ENCODE measurements around the gene LRG1. TPM values are rescaled to one million over a fixed set of nuclear protein-coding genes. Genes with fewer than 3 reads are reported as not detected.
"Not testable (repeated sequence)": the region's sequence is repeated elsewhere in the genome, so short reads cannot be mapped to it uniquely, and the experiment has no call there.

The LRG1 gene
- total RNA-seq, 1 donor from 2014 or later = 0.25 TPM

DNA sequence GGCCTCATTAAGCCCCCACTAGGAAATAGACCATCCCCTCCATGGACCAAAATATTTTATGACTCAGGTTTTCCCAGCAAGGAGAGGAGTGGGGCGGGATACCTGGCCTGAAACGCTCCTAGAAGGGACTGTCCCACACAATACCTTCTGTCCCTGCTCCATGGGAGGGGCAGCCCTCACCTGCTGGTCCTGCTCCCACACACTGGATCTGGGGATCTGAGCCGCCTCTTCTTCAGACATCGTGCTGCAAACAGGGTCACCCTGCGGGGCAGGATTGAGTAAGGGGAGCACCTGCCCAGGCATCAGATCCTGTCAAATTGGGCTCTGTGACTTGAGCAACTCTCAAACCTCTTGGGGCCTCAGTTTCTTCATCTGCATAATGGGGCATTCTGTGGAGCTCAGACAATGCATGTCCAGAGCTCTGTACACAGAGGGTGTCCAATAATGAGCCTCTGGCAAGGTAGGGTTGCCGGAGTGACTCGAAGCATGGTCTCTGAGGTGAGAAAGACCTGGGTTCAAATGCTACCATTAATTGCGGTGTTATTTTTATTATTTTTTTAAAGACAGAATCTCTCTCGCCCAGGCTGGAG is 5.9 kb downstream of the LRG1 start:
- H3K27me3 ChIP-seq (ENCODE audit: control insufficient read depth, insufficient read depth, low read length) = peaks cover 29% of the 10 kb centered on the region
- TF ChIP-seq, protein P1, sequence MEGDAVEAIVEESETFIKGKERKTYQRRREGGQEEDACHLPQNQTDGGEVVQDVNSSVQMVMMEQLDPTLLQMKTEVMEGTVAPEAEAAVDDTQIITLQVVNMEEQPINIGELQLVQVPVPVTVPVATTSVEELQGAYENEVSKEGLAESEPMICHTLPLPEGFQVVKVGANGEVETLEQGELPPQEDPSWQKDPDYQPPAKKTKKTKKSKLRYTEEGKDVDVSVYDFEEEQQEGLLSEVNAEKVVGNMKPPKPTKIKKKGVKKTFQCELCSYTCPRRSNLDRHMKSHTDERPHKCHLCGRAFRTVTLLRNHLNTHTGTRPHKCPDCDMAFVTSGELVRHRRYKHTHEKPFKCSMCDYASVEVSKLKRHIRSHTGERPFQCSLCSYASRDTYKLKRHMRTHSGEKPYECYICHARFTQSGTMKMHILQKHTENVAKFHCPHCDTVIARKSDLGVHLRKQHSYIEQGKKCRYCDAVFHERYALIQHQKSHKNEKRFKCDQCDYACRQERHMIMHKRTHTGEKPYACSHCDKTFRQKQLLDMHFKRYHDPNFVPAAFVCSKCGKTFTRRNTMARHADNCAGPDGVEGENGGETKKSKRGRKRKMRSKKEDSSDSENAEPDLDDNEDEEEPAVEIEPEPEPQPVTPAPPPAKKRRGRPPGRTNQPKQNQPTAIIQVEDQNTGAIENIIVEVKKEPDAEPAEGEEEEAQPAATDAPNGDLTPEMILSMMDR (IDR thresholded peaks at IDR 0.05; ENCODE audit: insufficient read depth, low read length, poor library complexity, severe bottlenecking) = no peak
- no peak for DNase-seq (ENCODE audit: low read depth)

DNA sequence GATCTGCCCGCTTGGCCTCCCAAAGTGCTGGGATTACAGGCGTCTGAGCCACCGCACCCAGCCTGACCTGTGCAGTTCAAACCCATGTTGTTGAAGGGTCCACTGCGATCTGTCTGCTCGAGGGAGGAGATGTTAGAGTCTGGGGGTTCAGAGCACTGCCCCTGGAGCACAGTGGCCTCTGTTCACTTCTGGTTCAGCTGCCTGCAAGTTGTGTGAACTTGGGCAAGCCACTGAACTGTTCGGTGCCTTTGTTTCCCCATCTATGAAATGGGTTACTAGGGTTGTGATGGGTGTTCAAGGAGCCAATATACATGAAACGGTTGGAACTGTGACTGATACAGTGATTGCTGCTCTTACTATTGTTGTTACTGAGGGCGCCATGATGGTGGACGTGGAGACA is 6.5 kb downstream of the LRG1 start:
- H3K4me3 ChIP-seq (ENCODE audit: low read depth, low read length) = no peak overlapping the region
- DNase-seq (ENCODE audit: low read depth) = no peak
- TF ChIP-seq, protein P1 (IDR thresholded peaks at IDR 0.05; ENCODE audit: insufficient read depth, low read length, poor library complexity, severe bottlenecking) = no peak
- peaks cover 27% of the 10 kb centered on the region for H3K27me3 ChIP-seq (ENCODE audit: control insufficient read depth, insufficient read depth, low read length)
- no peaks in the 10 kb centered on the region for H3K36me3 ChIP-seq (ENCODE audit: control insufficient read depth, insufficient read depth, low read length)

More for the DNA sequence above, 5.9 kb downstream of the LRG1 start:
- Histone ChIP-seq H3K4me3 (ENCODE audit: low read depth, low read length) (no peak overlapping the region), H3K36me3 (ENCODE audit: control insufficient read depth, insufficient read depth, low read length) (no peaks in the 10 kb centered on the region)

DNA sequence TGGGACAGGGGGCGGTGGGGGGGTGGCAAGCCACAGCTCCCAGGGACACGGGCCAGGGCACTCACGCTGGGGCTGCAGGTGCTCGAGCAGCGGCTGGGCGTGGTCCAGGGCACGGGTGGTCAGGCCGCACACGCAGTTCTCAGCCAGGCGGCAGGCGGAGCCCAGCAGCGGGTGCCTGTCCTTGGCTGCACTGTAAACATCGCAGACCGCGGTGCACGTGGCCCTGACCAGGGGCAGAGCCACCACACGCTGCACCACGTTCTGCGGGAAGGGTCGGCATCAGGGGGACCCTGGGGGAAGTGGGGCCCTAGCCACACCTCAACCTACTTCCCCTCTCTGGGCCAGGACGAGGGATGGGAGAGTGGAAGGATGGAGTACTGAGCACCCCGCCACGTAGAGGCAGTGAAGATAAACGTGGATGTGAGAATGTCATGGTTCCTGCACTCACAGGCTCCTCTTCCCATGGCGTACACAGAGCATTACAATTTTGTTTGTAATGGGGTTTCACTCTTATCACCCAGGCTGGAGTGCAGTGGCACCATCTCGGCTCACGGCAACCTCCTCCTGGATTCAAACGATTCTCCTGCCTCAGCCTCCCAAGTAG is 8.2 kb downstream of the LRG1 start:
- no peak overlapping the region for H3K4me3 ChIP-seq (ENCODE audit: low read depth, low read length)
- DNase-seq (ENCODE audit: low read depth) = no peak
- TF ChIP-seq, protein P1 (IDR thresholded peaks at IDR 0.05; ENCODE audit: insufficient read depth, low read length, poor library complexity, severe bottlenecking) = no peak
- H3K36me3 ChIP-seq (ENCODE audit: control insufficient read depth, insufficient read depth, low read length) = no peaks in the 10 kb centered on the region
- peaks cover 19% of the 10 kb centered on the region for H3K27me3 ChIP-seq (ENCODE audit: control insufficient read depth, insufficient read depth, low read length)

DNA sequence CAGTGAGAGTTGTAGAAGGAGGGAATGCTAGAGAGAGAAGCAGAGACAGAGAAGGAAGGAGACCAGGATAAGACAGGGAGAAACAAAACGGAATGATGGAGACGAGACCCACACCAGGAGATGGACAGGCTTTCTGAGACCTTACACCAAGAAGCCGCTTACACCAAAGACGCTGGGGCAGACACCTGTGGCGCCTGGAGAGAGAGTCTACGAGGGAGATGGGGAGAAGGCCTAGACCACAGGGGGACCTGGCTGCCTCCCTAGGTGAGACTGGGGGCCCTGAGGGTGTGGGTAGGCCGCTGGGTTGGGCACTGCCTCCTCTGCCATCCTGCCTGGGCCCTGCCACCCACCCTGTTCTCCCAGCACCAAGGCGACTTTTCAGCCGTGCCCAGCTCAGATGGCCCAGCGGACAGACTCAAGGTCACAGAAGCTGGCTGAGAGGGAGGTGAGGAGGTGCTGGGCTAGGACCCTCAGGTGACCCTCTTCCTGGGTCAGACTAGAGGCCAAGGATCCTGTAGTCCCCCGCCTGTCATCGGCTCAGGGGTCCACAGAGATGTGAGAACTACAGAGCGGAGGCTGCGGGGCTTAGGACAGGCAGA is 9.8 kb downstream of the LRG1 start:
- no peak for DNase-seq (ENCODE audit: low read depth)
- TF ChIP-seq, protein P1 (IDR thresholded peaks at IDR 0.05; ENCODE audit: insufficient read depth, low read length, poor library complexity, severe bottlenecking) = no peak
- no peak overlapping the region for H3K4me3 ChIP-seq (ENCODE audit: low read depth, low read length)
- H3K27me3 ChIP-seq (ENCODE audit: control insufficient read depth, insufficient read depth, low read length) = peaks cover 12% of the 10 kb centered on the region
- H3K36me3 ChIP-seq (ENCODE audit: control insufficient read depth, insufficient read depth, low read length) = no peaks in the 10 kb centered on the region

DNA sequence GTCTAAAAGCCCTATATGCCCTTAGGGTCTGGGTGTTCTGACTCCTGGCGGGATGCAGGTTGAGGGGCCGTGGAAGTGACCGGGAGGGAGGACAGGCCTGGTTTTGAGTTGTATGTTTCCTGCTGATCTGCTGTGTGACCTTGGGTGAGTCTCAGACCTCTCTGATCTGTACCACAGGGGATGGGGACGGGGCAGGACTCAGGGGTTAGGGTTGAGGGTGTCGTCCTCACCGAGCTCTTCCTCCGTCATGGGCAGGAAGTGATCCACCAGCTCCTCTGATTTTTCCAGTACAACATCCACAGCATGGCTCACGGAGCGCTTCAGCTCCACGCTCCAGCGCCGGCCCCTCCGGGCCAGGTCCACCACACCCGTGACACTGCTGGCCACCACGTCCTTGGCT is 11.0 kb downstream of the LRG1 start:
- Histone ChIP-seq H3K36me3 (ENCODE audit: control insufficient read depth, insufficient read depth, low read length) (no peaks in the 10 kb centered on the region), H3K4me3 (ENCODE audit: low read depth, low read length) (no peak overlapping the region), H3K27me3 (ENCODE audit: control insufficient read depth, insufficient read depth, low read length) (peaks cover 8% of the 10 kb centered on the region)
- TF ChIP-seq, protein P1 (IDR thresholded peaks at IDR 0.05; ENCODE audit: insufficient read depth, low read length, poor library complexity, severe bottlenecking) = no peak
- no peak for DNase-seq (ENCODE audit: low read depth)

DNA sequence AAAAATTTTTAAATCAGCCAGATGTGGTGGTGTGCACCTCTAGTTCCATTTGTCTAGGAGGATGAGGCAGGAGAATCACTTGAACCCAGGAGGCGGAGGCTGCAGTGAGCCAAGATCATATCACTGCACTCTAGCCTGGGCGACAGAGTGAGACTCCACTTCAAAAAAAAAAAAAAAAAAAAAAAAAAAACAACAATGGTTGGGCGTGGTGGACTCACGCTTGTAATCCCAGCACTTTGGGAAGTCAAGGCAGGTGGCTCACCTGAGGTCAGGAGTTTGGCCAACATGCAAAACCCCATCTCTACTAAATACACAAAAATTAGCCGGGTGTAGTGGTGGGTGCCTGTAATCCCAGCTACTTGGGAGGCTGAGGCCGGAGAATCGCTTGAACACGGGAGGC is 12.5 kb downstream of the LRG1 start:
- not testable (repeated sequence) for H3K27me3 ChIP-seq (ENCODE audit: control insufficient read depth, insufficient read depth, low read length); DNase-seq (ENCODE audit: low read depth); H3K36me3 ChIP-seq (ENCODE audit: control insufficient read depth, insufficient read depth, low read length); H3K4me3 ChIP-seq (ENCODE audit: low read depth, low read length)

All from kidney epithelial cell (primary cell).